Posterior cingulate gyrus (tissue), 11 donors: ENCODE results near the gene KIAA1217.
"Not testable (repeated sequence)": the region's sequence is repeated elsewhere in the genome, so short reads cannot be mapped to it uniquely, and the experiment has no call there.

Experiments used
- DNase-seq, 10 donors: peaks; one replicate each; pipeline versions ENCODE4 v3.0.0 to v3.0.0-alpha.2; 2020 to 2021; ENCODE audit warnings: mixed read lengths in 3 of 10
- intact Hi-C: fragments of 100-400 bp; cut with DNase I; formaldehyde crosslinking; loops from one replicate; pipeline ENCODE4 v1.15.1; 2023

The KIAA1217 gene

DNA sequence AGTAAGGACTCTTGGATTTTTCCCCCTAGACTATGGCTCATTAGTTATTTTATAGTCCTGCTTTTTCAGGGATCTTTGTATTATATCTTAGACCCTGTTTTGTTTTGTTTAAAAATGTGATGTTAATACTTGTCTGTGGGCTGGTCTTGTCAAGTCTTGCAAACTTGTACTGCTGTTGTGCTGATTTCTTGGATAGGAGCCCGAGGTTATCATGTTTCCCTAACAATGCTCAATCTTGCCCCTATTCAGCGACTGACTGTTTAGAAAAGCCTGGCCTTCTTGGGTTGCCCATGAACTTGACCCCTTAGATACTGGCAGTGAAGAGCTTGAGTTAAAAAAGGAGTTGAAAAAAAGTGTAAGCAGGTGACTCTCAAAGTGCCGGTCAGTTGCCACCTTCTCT lies 115.7 kb downstream of the KIAA1217 start:
- no peak for DNase-seq
- intact Hi-C loops: no loop called here

DNA sequence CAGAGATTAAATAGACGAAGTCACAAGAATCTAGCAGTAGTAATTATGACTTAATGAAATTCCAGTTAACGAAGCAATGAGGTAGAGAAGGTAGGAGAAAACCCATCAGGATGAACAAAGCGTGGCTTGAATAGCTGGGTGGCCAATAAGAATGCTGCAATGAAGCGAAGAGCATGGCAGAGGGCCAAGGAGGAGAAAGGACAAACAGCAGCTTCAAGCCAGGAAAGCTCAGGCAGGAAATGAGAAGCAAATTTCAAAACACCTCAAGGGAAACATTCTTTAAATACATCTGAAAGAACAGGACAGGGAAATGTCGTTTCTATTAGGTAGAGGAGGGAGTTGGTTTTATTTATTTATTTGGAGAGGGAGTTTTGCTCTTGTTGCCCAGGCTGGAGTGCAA lies 122.5 kb downstream of the KIAA1217 start:
- DNase-seq: no peak
- intact Hi-C loops: no loop called here

DNA sequence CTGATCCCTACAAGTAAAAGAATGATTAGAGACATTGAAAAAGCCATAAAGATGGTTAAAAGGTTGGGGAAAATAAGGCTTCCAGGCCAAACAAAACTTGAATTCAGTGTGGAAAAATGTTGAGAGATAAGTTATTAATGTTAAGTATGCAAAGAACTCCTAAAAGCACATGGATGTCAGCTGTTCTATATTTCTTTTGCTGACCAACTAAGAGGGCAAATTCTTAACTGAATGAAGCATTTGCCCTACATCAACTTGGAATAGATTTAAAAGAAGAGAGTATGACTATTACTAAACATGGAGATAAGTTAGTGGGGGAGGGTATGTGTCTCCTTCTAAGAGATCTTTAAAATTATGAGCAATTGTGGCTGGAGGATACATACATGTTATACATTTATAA lies 124.8 kb downstream of the KIAA1217 start:
- intact Hi-C loops: no loop called here
- DNase-seq: no peak

DNA sequence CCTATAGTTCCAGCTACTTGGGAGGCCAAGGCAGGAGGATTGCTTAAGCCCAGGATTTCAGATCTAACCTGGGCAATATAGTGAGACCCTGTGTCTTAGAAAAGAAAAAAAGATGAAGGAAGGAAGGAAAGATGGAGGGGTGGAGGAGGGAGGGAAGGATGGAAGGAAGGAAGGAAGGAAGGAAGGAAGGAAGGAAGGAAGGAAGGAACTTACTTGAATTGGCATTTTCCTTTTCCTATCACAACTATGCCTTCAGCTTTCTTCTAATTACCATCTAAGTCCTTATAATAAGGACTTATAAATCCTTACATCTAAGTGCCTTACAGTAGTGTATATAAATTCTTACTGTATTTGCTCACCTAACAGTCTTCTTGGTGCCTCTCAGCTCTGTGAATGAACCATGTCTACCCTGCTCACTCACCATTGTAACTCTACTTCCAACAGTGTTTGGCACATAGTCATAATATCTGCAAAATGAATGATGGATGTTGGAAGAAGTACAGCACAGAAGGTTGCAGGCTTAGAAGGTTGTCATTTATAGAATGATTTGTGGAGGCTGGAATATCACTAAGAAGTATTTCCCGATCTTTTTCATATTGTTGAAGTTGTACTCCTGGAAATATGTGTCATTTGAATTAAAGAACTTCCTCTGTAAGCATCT lies 125.5 kb downstream of the KIAA1217 start:
- no peak for DNase-seq
- intact Hi-C loops: no loop called here

DNA sequence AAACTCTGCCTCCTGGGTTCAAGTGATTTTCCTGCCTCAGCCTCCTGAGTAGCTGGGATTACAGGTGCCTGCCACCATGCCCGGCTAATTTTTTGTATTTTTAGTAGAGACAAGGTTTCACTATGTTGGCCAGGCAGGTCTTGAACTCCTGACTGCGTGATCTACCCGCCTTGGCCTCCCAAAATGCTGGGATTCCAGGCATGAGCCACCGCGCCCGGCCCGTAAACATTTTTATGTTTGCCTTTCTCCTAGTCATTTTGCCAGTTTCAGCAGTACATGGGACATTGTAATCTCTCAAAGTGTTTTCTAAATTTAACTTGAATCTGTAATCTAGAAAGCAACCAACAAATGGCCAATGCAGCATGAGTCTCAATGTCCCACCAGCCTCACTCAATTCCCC lies 128.8 kb downstream of the KIAA1217 start:
- intact Hi-C loops: not testable (repeated sequence)
- peak in 1 of 10 donors; percentile 74 for DNase-seq

DNA sequence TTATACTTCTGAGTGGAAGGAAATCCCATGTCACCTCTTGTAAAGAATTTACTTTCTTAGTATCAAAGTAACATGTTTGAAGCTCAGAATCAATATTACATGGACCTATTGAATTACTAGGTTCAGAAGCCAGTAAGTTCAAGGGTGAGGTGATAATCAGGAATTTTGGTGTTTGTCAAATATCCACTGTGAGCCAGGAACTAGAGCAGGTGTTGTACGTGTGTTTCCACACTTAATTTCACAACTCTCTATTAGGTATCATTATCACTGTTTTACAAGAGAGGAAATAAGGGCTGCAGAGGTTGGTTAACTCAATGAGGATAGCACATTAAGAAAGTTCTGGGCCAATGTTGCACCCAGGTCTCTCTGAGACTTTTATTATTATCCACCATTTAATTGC lies 130.4 kb downstream of the KIAA1217 start:
- DNase-seq: no peak
- intact Hi-C loops: no loop called here

DNA sequence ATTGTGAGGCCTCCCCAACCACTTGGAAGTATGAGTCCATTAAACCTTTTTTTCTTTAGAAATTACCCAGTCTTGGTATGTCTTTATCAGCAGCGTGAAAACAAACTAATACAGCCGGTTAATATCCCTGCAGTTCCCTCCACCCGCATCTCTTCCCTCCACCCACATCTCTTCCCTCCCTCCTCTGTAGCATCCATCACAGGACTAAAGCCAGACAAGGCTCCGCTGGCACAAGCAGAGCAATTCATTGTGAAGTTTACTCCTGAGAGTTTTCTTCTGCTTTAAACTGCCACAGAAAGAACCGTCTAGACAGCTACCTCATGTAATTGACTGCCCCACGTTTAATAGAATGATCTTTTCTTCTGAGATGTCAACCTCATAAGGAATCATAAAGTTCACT lies 131.5 kb downstream of the KIAA1217 start:
- DNase-seq: no peak

DNA sequence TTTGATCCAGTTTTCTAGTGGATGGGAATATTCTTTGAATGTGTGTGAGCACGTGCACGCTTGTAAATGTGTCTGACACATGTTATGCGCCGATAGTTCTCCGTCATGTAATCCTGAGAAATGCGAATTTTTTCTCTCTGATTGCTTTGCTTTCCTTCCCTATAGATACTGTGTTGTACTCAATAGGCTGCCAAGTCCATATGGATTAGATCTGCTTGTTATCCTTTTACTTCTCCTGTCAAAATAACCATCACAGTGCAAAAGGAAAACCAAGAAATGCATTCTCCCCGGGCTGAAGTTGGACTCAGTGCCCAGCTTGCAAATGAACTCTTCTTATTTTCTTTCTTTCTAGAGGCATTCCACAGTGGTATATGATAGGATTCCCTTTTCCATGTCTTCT lies 131.9 kb downstream of the KIAA1217 start:
- intact Hi-C loops: no loop called here
- no peak for DNase-seq

More for the DNA sequence above, 131.5 kb downstream of the KIAA1217 start:
- intact Hi-C loops: no loop called here

DNA sequence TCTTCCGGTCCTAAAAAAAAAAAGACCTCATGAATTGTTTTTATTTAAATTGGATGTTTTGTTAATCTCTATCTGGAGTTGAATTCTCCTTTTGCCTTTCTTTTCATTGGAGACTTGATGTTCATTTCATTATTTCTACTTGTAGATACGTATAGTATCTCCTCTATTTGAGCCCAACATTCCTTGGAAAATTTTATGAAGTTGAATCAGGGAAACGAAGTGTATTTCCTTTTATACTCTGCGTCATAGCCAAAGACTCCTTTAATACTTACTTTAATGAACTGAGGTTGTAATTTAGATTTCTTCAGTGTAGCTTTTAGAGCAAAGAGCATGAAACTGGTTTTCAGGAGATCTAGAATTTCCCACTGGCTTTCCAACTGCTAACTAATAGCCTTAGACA lies 132.4 kb downstream of the KIAA1217 start:
- intact Hi-C loops: no loop called here
- no peak for DNase-seq

DNA sequence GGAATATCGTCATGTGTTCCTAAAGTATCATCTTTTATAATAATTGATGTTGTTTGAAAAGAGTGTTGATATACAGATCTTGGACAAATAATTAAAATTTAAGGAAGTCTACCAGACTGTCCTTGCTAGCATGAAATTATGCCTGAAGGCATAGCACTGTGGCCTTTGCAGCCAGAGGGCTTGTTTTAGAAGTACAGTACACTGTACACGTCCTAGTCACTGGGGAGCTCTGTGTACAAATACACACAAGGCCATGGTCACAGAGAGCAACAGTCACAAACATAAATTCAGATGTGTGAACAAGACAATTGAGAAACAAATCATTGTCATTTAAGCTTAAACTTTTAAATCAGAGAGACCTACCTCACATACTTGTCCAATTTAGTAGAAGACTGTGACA lies 133.0 kb downstream of the KIAA1217 start:
- DNase-seq: no peak
- intact Hi-C loops: no loop called here

DNA sequence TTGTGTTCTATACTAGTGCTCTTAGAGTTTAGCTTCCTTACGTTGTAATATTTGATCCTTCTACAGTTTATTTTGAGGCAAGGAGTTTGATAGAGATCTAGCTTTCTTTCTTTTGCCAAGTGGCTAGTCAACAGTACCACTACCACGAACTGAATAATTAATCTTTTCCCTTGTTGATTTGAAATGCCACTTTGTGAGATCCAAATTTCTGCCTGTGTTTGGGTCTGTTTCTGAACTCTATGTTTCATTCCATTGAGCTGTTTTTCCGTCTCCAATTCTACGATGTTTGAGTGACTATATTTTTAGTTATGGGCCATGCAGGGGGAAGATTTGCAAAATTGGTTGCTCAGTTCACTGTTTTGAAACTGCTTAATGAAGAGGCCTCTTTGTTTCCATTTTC lies 134.7 kb downstream of the KIAA1217 start:
- intact Hi-C loops: no loop called here
- no peak for DNase-seq

DNA sequence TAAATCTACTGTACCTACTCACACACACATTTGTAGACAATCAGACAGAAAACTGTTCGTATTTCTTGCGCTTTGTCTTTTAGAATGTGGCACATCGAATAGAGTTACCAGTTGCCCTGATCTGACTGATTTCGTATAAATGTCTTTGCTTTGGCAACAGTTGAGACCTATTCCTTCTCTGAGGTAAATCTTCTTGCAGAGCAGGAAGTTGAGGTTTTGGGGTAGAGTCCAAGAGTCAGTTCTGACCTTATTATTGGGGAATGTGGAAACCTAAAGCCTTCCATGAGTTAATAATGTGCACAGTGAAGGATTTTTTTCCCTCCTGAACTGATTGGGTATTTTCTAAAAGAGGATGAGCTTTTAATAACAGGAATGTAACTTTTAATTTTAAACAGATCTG lies 135.3 kb downstream of the KIAA1217 start:
- no peak for DNase-seq
- intact Hi-C loops: no loop called here

DNA sequence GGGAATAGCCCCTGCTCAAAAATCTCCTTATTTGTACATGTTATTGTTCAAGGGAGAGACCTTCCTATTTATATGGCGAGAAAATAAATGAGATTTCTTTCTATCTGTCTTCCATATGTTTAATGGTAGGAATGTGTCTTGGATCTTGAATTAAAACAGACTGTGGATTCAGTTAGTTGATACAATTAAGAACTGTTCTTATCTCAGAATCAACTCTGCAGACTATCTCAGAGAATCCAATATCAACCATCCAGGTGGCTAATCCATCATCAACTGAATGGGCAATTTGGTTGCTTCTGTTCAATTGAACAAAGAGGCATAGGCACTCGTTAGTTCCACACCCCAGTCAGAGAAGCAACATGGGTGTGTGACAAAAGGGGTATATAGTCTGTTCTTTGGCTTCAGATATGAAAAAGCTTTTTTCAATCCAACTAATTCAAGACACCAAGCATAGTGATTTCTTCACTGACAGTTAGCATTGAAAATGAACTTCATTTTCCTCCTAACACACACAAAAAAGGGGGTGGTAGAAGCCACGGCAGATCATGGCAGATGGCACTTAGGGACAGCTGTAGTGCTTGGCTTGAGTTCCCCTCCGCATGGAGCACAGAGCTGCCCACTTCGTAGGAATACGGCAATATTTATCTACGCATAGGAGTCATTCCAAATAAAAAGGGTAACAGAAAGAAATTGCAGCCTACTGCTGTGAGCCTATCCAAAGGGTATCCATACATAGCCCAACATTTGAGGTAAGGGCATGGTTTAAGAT lies 135.9 kb downstream of the KIAA1217 start:
- intact Hi-C loops: no loop called here
- DNase-seq: no peak

DNA sequence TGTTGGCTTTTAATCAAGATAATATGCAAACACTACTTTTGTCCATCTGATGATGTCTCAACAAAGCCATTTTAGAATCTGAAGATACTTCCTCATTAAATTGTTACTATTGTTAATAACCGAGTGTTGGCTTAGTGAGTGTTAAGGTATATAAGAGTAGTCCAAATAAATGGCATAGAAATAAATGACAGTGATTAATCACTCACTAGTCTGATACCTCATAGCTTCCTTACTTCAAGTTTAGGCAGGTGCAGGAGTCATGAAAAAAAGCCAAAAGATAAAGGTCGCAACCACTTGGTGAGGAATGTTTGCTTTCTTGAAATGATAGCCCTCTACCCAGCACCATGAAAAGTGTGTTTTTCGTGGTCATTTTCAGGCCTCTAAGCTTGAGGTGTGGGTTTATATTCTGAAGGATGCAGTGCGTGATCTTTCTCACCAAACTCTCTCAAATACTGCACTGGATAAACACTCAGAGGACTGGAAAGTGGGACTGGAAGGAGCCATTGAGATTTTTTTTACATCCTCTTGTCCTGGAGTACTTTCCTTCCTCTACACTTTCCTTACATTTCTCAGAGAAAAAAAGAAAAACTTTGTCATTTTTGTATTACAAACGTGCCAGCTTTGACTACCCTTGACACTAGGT lies 138.1 kb downstream of the KIAA1217 start:
- intact Hi-C loops: no loop called here
- no peak for DNase-seq

DNA sequence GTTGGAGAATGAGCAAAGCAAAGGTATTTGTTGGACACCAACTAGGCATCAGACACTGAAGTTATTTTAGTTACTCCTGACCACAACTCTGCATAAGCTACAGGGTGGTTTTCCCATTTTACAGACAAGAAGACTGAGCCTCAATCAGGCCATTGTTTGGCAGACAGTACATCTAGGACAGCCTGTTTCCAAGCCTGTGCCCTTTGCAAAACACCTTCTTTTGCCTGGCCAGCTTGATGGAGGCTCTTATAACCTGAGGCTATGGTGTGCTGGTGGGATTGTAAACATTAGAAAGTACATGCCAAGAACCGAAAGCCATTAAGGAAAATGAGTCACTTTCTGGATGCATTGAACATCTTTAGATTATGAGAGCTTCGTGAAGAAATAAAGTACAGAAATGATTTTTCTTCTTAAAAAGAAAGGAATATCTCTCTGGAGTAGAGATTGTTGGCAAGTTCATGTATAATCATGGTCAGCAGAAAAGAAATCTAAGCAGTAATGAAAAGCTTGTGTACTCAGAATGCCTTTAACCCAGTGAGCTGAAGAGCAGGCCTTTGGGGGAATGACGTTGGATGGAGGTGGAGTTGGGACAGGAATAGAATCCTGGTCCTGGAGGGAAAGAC lies 140.6 kb downstream of the KIAA1217 start:
- DNase-seq: no peak
- intact Hi-C loops: no loop called here

DNA sequence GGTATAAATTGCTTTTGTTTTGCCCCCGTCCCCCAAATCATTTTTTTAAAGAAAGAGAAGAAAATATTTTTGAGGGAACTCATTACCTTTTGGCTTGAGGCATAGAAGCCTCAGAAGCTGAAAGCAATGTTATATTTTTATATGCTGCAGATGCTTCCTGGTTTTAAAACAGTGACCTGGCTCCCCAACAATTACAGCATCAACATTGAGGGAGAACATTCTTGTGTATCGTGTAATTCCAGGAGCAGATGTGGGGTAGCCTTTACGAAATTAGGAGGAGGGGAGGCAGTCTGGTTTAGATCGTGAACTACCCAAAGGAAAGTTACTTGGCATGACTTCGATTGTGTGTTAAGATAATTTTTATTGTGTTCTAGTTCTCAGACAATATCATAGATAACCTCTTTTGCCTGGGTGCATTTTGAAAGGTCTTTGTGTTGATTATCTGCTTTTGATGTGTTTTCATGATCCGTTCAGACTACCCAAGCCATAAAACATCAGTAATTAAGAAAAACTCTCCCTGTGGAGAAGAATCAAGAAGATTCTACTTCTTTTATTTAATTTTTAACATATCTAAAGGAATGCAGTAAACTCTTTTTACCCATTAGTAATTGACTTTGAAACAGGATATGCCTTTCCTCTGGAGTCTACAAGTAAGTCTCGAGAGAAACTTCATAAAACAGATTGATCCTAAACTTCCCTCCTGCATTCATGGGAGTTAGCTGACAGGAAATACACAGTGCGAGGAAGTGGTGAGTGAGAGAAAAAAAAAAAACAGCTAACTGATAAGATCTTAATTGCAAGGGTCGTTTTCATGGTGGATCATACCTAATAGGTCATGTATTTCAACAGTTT lies 141.4 kb downstream of the KIAA1217 start:
- intact Hi-C loops: no loop called here
- DNase-seq: no peak

DNA sequence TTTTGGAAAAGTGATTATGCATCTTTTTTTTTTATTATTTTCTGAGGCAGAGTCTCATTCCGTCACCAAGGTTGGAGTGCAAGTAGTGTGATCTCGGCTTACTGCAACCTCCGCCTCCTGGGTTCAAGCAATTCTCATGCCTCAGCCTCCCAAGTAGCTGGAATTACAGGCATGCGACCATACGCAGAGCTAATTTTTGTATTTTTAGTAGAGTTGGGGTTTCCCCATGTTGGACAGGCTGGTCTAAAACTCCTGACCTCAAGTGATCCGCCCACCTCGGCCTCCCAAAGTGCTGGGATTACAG lies 141.9 kb downstream of the KIAA1217 start:
- DNase-seq, intact Hi-C loops: not testable (repeated sequence)

DNA sequence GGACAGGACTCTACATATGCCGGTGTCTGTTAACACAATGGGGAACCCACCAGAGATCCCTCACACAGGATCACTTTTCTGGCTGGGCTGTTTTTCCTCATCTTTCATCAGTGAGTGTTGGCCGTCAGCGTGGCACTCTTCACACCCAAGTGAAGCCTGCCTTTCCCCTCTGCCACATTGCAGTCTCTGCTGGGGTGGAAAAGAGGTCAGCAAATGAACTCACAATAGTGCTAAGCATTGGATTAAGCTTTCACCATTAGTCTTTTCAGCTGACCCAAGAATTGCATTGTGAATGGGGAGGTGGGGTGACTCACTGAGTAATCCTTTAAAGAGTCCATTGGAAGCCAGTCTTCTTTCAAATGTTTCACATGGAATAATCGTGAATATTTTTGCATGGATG lies 143.0 kb downstream of the KIAA1217 start:
- intact Hi-C loops: no loop called here
- DNase-seq: no peak

DNA sequence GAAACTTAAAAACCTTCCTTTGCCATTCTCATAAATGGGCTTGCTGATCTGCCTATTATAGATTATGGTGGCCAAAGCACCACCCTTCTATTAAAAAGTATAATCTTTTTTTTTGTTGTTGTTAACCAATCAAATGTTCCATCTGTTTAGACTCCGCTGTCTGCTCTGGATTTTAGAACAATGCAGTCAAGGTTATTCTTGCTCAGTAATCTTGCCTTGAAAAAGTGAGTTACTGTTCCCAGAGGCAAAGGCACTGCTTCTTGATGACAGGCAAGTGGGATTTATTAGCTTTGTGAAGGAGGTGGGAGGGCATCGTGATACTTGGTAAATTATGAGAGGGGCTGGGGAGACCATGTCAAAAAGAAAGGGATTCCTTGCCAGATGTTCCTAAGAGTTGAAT lies 143.5 kb downstream of the KIAA1217 start:
- intact Hi-C loops: no loop called here
- DNase-seq: no peak

DNA sequence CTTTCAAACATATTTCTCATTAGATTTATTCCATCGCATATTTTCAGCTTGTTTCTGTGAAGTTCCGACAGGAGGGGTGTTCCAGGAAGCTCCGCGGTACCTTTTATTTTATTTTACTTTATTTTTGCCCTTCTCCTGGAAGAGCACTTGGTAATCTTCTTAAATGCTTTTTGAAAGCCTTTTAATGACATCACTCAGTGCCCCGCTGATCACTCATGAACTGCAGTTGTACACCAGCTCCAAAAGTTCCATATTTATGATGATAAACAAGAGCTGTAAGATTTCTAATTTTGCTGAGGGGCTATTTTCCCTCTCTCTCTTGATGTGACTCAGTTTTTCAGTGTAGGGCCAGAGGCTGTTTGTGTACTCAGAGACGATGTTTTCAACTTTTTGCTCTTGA lies 144.4 kb downstream of the KIAA1217 start:
- DNase-seq: no peak
- intact Hi-C loops: no loop called here
